NCI-H1417 (cell line): ENCODE measurements around the gene KIAA1671.
A peak's percentile ranks its signal among the peaks of the same experiment; 100 is the strongest.
"Not testable (repeated sequence)": the region's sequence is repeated elsewhere in the genome, so short reads cannot be mapped to it uniquely, and the experiment has no call there.

ENCODE experiments used
- DNase-seq, 3 experiments: peaks; one replicate each; lab custom pipeline; 2025; lab: John Stamatoyannopoulos, UW

KIAA1671 gene

DNA sequence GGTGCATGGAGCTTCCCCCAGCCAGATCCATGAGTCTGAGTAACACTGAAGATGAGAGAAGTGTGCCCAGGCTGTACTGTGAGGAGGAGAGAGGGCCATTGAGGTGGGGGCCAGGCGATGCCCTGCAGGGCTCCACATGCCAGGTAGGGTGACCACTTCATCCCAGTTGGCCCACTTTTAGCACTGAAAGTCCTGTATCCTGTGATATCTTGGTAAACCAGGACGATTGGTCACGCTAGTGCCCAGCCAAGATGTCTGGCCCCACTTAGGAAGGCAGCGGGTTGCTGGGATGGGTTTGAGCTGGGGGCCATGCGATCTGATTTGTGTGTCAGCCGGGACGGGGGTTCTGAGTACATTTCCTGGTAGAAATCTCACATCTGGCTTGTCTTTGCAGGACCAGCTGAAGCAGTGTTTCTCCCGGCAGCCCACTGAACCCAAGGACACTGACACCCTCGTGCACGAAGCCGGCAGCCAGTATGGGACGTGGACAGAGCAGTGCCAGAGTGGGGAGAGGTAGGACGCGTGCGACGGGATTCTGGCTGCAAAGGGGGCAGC is 218.0 kb downstream of the KIAA1671 start:
- no peak for DNase-seq

DNA sequence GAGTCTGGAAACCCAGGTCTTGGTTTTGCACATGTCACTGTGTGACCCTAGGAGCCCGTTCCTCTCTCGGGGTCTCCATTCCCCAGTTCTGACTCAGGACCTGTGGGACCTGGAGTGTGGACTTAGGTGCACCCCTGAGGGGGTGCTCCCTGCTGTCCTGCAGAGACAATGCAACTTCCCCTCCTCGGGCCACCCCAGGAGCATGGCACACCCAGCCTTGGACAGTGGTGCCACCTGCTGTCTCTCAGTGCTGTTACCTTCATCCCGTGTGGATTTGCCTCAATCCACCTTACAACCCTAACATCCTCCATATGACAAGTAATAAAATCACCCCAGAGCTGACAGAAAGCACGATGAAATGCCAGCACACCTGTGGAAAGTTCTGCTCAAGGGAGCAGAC is 219.6 kb downstream of the KIAA1671 start:
- DNase-seq: peak in 1 of 3 experiments; percentile 1

DNA sequence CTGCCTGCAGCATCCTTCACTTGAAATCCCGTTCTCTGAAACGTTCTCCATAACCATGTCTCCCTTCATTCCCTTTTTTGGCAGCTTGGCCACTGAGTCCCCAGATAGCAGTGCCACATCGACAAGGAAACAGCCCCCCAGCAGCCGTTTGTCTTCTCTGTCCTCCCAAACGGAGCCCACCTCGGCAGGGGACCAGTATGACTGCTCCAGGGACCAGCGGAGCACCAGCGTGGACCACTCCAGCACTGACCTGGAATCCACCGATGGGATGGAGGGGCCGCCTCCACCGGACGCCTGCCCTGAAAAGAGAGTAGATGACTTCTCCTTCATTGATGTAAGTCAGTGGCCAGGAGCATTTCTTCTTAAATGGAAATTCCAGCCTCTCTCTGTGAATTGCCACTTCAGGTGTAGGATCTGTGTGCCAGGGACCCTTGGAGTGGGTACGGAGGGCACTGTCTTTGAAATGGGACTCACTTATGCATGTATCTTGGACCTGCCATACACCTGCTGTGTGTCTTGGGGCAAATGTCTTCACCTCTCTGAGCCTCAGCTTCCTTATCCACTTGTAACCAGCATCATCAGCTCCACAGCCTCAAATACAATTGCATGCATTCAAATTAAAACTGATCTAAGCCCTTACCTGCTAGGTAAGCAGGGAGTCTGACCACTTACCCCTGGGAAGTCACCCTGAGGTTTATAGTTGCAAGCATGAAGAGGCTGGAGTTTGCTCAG is 221.8 kb downstream of the KIAA1671 start:
- no peak for DNase-seq

DNA sequence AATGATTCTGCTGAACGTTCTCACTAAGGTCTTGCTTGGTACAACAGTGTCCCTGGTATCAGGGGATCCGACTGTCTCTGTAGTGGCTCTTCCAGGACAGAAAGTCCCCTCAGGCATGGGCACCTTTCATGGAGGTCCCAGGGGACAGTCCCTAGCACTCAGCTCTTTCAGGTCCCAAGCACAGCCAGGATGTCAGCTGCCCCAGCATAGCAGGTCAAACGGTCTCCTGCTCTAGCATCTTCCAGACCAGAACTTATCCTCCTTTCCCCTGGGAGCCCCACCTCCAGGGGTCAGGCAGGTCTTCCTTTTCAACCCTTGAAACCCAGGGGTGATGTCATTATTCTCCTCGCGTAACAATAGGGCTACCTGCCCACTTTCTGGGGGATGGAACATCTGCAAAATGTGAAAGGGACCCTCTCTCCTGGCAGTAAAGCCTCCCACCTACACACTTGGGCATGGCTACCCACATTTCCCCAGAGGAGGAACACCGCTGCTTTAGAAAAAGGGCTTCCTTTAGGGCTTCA is 222.4 kb downstream of the KIAA1671 start:
- no peak for DNase-seq

DNA sequence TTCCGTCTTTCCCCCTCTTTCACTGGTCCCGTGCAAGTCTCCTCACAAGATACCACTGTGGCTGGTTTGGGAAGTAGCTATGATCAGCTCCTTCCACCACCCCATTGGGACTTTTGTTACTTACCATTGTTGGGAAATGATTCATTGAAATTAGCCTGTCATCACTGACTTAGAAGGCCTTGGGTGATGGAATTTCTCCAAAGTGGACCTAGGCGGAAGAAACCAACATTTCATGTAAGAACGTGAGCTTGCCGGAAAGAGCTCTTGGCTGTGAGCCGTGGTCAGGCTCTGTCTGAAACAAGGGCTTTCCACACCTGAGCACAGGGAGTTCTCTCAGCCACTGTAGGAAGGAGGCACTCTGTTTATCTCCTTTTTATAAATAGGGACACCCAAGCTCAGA is 223.7 kb downstream of the KIAA1671 start:
- no peak for DNase-seq

DNA sequence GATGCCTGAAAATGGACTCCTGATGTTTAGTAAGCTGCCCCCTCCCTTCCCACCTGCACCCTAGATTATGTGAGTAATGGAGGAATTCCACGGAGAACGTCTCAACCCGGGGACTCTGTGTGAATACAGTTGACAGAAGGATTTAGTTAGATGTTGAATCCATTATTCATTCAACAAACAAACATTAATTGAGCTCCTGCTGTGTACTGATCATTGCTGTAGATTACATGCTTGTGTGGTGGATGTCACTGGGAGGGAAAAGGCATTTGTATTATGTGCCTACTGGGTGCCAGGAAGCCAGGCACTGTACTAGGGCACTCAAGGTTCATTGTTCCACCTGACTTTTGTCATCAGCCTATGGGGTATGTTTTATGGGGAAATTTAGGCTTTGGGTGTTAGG is 224.3 kb downstream of the KIAA1671 start:
- DNase-seq: no peak

DNA sequence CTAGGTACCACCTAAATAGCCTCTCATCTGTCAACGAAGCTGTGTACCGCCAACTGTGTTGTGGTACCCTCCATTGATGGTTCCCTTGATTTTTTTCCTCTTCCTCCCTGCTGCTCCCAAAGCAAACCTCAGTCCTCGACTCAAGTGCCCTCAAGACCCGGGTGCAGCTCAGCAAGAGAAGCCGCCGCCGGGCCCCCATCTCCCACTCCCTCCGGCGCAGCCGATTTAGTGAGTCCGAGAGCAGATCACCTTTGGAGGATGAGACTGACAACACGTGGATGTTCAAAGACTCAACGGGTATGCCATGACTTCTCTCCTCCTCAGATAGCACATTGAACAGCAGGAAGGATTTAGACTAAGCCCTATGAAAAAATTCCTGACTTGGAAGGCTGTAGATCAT is 224.7 kb downstream of the KIAA1671 start:
- DNase-seq: no peak

DNA sequence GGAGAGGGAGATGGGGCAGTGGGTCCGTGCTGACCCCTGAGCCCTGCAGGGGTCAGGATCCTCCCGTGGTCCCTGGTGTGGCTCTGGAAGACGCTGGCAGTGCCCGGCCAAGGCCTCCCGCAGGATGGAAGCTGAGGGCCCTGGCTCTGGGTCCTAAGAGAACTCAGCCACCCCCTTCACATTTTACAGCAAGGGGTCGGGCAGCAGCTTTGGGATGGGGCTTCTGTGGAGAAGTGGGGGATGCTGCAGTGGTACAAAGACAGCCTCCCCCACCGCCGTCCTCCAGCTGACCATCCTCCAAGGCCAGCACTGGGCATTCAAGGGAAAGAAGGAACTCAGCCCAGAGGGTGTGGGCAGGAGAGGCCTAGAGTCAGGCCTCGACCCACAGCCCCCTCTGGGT is 225.4 kb downstream of the KIAA1671 start:
- DNase-seq: no peak

DNA sequence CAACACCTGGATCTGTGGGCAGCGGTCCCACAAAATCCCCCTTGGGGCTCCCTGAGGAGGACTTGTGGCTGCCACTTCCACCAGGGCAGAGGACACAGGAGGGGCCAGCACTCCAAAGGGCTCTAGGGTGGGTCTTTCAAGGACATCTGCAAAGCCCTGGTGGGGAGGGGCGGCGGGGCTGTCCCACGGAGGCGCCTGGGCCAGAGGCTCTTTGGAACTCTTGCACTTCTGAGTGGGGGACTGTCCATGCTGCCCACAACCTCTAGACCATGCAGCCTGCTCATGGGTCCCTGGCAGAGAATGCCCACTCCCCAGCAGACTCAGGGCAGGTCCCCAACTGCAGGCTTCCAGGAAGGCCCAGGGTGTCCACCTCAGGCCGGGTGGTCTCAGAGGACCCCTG is 225.8 kb downstream of the KIAA1671 start:
- DNase-seq: not testable (repeated sequence)

DNA sequence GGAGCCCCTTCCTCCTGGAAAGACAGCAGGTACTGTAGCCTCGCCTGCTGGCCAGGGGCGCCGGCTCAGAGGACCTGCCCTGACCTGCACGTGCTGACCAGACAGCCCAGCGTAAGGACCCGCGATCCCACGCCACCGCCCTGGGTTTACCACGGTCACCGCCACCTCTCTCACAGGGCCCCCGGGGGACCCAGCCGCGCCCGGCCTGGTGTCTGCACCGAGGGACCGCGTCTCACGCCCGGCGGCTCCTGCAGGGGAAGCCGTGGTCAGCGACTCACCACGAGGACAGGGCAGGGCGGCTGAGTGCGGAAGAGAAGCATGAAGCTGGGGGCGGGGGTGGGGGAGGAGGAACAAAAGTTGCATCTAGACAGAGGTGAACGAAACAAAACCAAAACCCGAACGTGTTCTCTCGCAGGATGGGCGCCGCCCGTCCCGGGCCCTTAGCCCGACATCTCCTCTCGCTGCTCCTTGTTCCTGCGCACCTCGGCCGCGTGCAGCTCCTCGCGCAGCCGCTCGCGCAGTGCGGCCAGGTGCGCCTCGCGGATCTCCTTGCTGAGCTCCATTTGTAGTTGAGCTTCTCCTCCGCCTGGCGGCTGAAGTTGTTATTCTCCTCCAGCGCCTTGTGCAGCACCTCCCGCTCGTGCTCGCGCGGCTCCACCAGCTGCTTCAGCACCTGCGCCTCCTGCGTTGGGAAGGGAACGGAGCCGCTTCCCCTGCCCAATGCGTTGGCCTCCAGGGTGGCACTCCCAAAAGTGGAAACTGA is 226.5 kb downstream of the KIAA1671 start:
- not testable (repeated sequence) for DNase-seq

DNA sequence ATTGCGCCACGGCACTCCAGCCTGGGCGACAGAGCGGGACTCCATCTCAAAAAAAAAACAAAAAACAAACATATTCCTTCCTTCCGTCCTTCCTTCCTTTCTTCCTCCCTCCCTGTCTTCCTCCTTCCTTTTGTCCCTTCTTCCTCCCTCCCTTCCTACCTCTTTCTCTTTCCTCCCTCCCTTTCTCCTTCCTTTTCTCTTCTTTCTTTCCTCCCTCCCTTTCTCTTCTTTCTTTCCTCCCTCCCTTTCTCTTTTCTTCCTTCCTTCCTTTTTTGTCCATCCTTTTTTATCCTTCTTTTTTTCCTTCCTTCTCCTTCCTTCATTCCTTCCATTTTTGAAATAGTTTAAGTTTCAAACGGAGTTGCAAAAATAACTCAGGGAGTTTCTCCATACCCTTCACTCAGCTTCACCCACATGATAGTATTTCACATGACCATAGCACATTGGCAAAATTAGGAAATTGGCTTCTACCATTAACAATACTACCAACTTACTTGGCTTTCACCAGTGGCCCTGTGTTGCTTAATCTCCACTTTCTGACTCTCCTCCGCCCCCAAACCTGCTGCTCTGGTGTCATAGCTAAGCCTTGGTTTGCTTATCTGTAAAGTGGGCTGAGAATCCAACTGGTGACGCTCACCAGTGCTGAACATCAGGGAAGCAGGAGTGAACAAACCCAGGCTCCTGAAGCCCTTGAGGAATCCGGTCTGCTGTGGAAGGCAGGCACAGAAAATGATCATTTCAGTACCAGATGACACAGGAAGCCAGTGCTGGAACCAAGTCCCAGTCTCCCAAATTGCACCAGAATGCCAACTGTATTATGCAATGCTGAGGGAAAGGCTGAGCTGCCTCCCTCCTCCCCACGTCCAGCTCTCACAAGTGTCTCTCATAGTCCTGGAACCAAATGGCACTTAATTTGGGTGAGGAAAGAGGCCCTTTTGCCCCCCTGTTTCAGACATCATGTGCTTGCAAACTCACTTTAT is 229.9 kb downstream of the KIAA1671 start:
- DNase-seq: no peak

DNA sequence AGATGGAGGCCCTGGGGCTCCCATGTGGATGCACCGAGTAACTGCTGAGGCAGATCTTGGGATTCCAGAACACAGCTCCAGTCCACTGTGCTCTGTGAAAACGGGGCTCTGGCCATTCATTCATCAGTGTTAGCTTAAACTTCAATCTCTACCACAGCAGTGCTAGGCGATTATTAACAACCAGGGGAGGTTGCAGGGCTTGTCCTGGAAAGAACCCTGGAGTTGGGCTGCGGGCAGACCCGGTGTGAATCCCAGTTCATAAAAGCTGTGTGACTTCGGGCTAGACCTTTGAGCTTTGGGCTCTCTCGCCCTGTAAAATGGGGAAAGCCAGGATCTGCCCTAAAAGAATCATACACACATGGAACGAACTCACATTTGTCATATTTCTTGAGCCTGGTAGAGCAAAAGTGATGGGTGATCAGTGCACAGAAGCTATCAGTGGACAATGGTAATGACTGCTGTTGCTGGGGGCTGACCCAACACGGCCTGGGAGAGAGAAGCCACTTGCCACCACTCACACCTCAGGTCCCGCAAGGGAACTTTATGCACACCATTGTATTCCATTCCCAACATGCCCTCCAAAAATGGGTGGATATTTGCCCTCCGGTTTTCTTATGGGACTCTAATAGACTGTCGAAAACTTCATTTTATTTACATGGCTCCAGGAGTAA is 231.6 kb downstream of the KIAA1671 start:
- DNase-seq: no peak

DNA sequence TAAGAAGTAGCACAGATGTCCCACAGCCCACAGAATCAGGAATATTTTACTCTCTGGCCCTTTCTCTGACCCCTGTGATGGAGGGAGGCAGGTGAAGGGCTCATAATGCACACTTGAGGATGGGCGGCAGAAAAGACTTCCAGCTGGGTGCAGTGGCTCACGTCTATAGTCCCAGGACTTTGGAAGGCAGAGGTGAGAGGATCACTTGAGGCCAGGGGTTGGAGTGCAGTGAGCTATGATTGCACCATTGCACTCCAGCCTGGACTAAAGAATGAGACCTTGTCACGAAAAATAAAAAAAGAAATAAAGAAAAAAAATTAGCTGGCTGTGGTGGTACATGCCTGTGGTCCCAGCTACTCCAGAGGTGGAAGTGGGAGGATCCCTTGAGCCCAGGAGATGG is 233.6 kb downstream of the KIAA1671 start:
- DNase-seq: no peak

DNA sequence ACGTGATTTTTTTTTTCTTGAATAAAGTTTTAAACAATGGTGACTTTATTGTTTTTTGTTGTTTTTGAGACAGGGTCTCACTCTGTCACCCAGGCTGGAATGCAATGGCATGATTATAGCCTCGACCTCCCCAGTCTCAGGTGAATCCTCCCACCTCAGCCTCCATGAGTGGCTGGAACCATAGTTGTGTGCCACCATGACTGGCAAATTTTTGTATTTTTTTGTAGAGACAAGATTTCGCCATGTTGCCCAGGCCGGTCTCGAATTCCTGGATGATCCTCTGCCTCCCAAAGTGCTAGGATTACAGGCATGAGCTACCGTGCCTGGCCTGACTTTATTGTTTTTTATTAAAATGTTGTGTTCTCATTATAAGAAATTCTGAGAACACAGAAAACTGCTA is 235.0 kb downstream of the KIAA1671 start:
- no peak for DNase-seq

DNA sequence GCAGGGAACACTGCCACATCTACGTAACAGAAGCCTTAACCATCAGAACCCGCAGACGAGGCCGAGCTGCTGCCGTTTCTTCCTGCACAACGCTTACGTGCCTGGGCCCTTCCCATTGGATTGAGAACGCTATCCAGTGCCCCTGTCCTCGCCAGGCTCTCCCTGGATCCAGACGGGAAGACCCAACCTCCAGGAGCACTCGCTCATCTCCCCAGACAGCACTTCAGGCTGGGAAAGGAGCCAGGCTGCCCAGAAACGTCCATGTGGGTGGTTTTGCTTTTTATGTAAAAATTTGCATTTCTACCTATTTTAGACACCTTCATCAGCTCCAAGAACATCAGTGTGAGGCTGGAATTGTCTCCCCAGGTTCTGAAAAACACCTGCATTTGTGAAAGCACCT is 239.9 kb downstream of the KIAA1671 start:
- DNase-seq: no peak

DNA sequence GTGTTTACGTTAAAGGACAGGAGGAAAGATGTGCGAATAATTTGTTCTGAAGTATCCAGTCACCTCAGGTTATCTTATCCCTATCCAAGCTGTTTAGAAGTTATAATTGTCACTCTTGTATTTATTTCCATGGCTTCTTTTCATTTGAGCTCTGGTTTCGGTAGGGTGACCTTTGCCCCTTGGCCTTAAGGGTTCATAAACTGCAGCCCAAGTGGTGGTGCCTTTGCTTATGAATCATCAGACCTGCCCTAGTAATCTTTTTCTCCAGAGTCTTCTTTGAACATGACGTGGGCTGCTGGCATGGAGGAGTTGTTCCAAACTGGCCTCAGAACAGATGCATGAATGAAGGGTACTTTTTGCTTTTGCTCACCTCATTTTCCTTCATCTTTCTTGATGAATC is 240.6 kb downstream of the KIAA1671 start:
- DNase-seq: no peak

DNA sequence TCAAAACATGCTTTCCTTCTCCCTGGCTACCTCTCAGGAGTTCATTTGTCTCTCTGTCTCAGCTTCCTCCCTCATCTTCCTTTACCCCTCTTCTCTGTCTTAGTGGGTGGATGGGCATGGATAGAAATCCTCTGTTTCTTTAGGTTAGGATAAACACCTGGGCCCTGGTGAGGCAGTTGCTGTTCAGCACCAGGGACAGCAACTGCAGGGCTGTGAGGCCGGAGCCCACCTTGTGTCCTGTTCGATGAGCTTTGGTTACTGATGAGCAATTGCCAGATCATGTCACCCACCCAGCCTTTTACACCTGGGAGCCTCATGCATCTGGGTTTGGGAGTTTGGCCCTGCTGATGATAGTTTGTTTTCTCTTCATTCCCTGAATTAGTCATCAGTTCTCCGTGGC is 241.0 kb downstream of the KIAA1671 start:
- DNase-seq: no peak

DNA sequence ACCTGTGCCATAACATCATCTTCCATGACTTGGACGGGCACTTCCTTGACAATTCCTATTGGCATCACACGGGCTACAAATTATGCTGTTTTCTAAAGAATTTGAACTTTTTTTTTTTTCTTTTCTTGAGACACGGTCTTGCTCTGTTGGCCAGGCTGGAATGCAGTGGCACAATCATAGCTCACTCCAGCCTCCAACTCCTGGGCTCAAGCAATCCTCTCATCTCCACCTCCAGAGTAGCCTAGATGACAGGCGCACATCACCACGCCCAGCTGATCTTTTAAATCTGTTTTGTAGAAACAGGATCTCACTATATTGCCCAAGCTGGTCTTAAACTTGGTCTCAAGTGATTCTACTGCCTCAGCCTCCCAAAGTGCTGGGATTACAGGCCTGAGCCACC is 243.8 kb downstream of the KIAA1671 start:
- DNase-seq: no peak

DNA sequence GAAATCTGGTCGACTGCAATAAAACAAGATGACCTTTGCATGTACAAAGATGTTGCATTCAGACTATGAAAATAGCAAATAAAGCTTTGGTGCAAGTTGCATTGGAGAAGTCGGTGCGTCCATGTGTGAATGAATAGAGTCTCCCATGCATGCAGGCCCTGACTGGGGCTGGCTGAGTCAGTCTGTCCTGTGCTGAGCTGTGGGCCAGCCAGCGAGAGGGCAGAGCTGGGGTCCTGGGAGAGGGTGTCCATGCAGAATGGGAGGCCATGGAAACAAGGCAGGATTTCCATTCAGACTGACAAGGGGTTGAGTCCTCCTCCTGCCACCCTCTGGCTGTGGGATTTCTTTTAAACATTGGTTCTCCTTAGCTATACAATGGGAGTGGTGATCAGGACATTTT is 244.8 kb downstream of the KIAA1671 start:
- no peak for DNase-seq

DNA sequence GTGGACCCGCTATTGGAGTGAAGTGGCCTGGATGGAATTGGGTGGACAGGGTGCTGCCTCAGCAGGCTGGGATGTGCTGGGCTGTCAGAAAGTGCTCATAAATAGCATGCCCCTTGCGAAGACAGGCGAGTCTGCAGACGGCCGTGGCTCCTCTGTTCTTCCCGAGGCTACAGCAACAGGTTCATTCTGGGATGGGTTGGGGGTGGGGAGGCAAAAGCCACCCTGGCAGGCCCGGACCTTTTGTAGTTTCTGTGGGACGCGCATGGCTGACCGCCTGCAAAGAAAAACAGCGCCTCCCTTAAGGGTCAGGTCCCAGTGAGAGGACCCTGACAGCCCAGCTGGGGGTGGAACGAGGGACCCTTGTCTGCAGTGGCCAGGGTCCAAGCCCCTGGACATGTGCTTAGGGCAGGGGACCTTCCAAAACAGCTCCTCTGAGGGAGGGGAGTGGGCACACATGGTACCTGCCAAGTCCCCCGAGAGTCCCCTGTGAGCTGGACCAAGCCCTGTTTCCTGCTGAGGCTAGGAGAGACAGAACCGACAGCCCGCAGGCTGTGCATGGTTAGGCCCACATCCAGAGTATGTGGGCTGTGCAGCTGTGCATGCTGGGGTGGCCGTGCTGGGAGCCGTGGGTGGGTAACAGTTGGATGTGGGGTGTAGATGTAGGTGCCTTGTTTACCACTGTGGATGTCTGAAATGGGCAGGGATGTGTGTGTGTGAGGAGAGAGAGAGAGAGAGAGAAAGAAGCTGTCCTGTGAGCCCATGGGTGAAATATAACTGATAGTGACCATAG is 247.4 kb downstream of the KIAA1671 start, which contains the start of gene CRYBB3:
TSS of gene CRYBB3 (plus strand) at position 128 of the 790 bp plus-strand sequence. CDS start 1,539 bp downstream, outside the sequence.
- no peak for DNase-seq
